A673 (cell line): ENCODE results near the gene ADPRS. TPM values are rescaled to one million over a fixed set of nuclear protein-coding genes. Genes with fewer than 3 reads are reported as not detected.

ENCODE experiments used
- BruUV-seq: library from RNA; stranded (reverse); fragments of 400-500 nt; replicated peaks from 2 replicates; lab custom pipeline; 2021; lab: Mats Ljungman, UMichigan
- CTCF ChIA-PET: fragments of 300-600 bp; sonication (Branson Sonifier 250); formaldehyde crosslinking; loops from one replicate; lab custom pipeline; 2022; ENCODE audit warnings: antibody characterized with exemption; lab: Charles Lee
- POLR2A ChIA-PET: fragments of 300-600 bp; sonication (Branson Sonifier 250); formaldehyde crosslinking; loops from one replicate; lab custom pipeline; 2022; ENCODE audit warnings: antibody characterized with exemption; ENCODE audit not compliant: low non-redundant PET; lab: Charles Lee
- DNase-seq: peaks from one replicate; pipeline ENCODE4 v3.0.0-alpha.2; 2015; ENCODE audit warnings: low spot score
- H3K27ac ChIP-seq: fragments of 200-600 bp; sonication (generic); 2 replicates; pipeline ENCODE4 v1.5.1; 2016; ENCODE audit warnings: mixed run types, low read depth, mild to moderate bottlenecking, mixed read lengths, antibody characterized with exemption, low read length; ENCODE audit not compliant: poor library complexity, severe bottlenecking
- H3K27me3 ChIP-seq: fragments of 200-600 bp; sonication (generic); replicated peaks from 2 replicates; pipeline ENCODE4 v1.6.1; 2017; ENCODE audit warnings: mixed run types, low read depth, mild to moderate bottlenecking, mixed read lengths, antibody characterized with exemption, low read length; ENCODE audit not compliant: insufficient read depth, poor library complexity
- H3K36me3 ChIP-seq: fragments of 200-600 bp; sonication (generic); 2 replicates; pipeline ENCODE4 v1.6.1; 2016; ENCODE audit warnings: mixed run types, mild to moderate bottlenecking, mixed read lengths, antibody characterized with exemption, low read length; ENCODE audit not compliant: insufficient read depth, poor library complexity, severe bottlenecking
- H3K4me1 ChIP-seq: fragments of 200-600 bp; sonication (generic); 2 replicates; pipeline ENCODE4 v1.6.1; 2017; ENCODE audit warnings: mixed run types, mild to moderate bottlenecking, mixed read lengths, antibody characterized with exemption, low read length; ENCODE audit not compliant: insufficient read depth, poor library complexity, severe bottlenecking
- H3K4me3 ChIP-seq: fragments of 200-600 bp; sonication (generic); 2 replicates; pipeline ENCODE4 v1.5.1; 2016; ENCODE audit warnings: low read depth, mixed run types, mild to moderate bottlenecking, mixed read lengths, low read length; ENCODE audit not compliant: poor library complexity, severe bottlenecking
- H3K9me3 ChIP-seq: fragments of 200-600 bp; sonication (generic); 2 replicates; pipeline ENCODE4 v1.6.1; 2016; ENCODE audit warnings: mixed run types, low read depth, mild to moderate bottlenecking, mixed read lengths, antibody characterized with exemption, low read length; ENCODE audit not compliant: poor library complexity, severe bottlenecking
- CTCF ChIP-seq: fragments of 300-800, 200-600 bp; sonication (generic); conservative IDR thresholded peaks from 2 replicates; pipeline ENCODE4 v1.5.1; 2017; ENCODE audit warnings: low read depth, mild to moderate bottlenecking, antibody characterized with exemption, low read length, moderate library complexity, mixed read lengths
- EZH2 ChIP-seq: fragments of 200-600 bp; sonication (generic); IDR thresholded peaks from 2 replicates; pipeline ENCODE4 v1.6.1; 2017; ENCODE audit warnings: borderline replicate concordance, low read depth, mild to moderate bottlenecking, mixed read lengths, antibody characterized with exemption, low read length; ENCODE audit not compliant: poor library complexity, severe bottlenecking
- intact Hi-C: fragments of 100-400 bp; cut with micrococcal nuclease; formaldehyde crosslinking; loops from one replicate; pipeline ENCODE4 v1.10.0; 2022; ENCODE audit not compliant: unreplicated experiment
- total RNA-seq: library from RNA; stranded (reverse); gene quantifications from 2 replicates; pipeline ENCODE4 v1.2.3, GENCODE V29; 2021

The ADPRS gene
- total RNA-seq, 1 experiment from 2014 or later, result 34.2 TPM

GRCh38 chr1:36101546-36101945, 12.9 kb downstream of the ADPRS start:
- POLR2A ChIA-PET, result no interaction called here
- intact Hi-C loops, result no loop called here
- no peak for DNase-seq
- Histone ChIP-seq H3K4me1 (no peaks in the 10 kb centered on the region), H3K27me3 (no peaks in the 10 kb centered on the region), H3K4me3 (no peak overlapping the region), H3K36me3 (no peaks in the 10 kb centered on the region), H3K27ac (no peak overlapping the region), H3K9me3 (no peaks in the 10 kb centered on the region)
- no TSS peak for BruUV-seq
- CTCF ChIA-PET, result interaction anchor here (0.6 kb wide), 1 partner anchor 182 kb away, joined by 6 read pairs; no protein-coding TSS in a partner anchor
- TF ChIP-seq CTCF (no peak), EZH2 (no peak)

DNA sequence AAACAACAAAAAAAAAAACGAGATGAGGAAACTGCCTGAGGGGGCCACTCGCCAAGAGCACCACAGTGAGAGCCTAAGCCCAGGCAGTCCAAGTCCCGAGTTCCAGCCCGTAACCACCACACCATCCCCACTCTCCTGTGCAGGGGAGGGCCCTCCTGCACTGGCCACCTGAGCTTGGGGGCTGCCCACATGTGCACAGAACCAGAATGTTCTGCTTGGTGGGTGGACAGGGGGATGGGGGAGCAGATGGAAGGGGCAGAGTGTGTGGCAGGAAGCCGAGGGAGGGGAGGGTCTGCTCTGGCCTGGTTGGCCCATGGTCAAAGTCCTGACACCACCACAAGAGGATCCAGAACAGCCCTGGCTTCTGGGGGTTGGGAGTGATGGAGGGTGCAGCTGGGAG, 17.6 kb downstream of the ADPRS start:
- BruUV-seq, result no TSS peak
- Histone ChIP-seq H3K36me3 (no peaks in the 10 kb centered on the region), H3K4me1 (no peaks in the 10 kb centered on the region), H3K9me3 (no peaks in the 10 kb centered on the region), H3K27me3 (no peaks in the 10 kb centered on the region), H3K4me3 (no peak overlapping the region), H3K27ac (no peak overlapping the region)
- CTCF ChIA-PET, result no interaction called here
- no peak for DNase-seq
- POLR2A ChIA-PET, result interaction anchor here (0.6 kb wide), 1 partner anchor 143 kb away, joined by 7 read pairs; no protein-coding TSS in a partner anchor
- TF ChIP-seq EZH2 (no peak), CTCF (no peak)
- intact Hi-C loops, result no loop called here

DNA sequence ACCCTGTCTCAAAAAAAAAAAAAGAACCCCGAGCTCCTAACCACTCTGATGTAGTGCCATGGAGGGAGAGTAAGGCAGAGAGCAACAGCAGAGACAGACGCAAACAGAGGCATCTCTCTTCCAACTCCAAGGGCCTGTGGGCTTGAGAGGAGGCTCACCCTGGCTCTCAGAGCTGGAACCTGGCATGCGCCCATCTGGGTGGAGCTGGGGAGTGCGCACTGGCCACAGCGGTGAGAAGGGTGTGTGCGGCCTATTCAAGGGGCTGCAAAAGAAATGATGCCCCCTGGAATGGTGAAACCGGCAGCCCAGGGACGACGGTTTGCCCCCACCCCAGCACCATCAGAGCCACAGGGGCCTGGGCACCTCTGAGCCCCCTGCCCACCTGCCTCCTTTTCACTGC, 18.7 kb downstream of the ADPRS start:
- H3K27ac ChIP-seq, result no peak overlapping the region
- no TSS peak for BruUV-seq
- POLR2A ChIA-PET, result interaction anchor here (0.5 kb wide), 1 partner anchor 191 kb away, joined by 7 read pairs; no protein-coding TSS in a partner anchor
- no peak overlapping the region for H3K4me3 ChIP-seq
- H3K36me3 ChIP-seq, result no peaks in the 10 kb centered on the region
- no peaks in the 10 kb centered on the region for H3K27me3 ChIP-seq
- CTCF ChIA-PET, result no interaction called here
- intact Hi-C loops, result no loop called here
- H3K4me1 ChIP-seq, result no peaks in the 10 kb centered on the region
- DNase-seq, result no peak
- H3K9me3 ChIP-seq, result no peaks in the 10 kb centered on the region
- no peak for TF ChIP-seq CTCF
- TF ChIP-seq EZH2, result no peak
